AG08395 (cell line): Measurements from ENCODE around the gene KCNH2.
"Not testable (repeated sequence)": the region's sequence is repeated elsewhere in the genome, so short reads cannot be mapped to it uniquely, and the experiment has no call there.

Source experiments
- DNase-seq: peaks from one replicate; pipeline ENCODE4 v3.0.0; 2012; ENCODE audit warnings: mixed read lengths, low spot score

KCNH2 gene

DNA sequence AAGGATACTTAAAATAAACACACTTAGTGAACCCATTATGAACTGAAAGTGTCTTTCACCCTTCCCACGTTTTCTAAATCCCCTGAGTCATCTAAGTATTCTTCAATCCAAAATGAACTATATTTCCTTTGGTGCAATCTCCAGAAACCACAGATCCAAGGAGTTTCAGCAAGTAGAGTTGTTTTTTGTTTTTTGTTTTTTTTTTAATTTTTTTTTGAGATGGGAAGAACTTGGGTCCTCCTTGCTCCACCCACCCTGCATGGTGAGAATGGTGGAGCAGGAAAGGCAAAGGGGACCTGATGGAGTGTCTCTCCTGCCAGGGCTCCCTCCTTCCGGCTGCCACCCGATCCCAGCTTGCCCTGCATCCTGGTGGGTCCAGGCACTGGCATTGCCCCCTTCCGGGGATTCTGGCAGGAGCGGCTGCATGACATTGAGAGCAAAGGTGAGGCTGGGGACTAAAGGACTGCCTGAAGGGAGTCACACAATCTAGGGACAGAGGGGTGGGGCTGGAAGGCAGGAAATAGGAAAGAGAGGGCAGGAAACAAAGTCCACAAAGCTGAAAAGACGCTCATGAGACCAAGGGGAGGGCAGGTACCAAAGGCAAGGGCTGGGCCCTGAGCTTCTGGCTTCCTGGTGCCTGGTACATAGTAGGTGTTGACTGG, 34.0 kb upstream of the KCNH2 start:
- no peak for DNase-seq

- not testable (repeated sequence) for DNase-seq
Observed at GRCh38 chr7:151011616-151012015, 33.5 kb upstream of the KCNH2 start.

- no peak for DNase-seq
Observed at GRCh38 chr7:151011097-151011409, 32.9 kb upstream of the KCNH2 start.

DNA sequence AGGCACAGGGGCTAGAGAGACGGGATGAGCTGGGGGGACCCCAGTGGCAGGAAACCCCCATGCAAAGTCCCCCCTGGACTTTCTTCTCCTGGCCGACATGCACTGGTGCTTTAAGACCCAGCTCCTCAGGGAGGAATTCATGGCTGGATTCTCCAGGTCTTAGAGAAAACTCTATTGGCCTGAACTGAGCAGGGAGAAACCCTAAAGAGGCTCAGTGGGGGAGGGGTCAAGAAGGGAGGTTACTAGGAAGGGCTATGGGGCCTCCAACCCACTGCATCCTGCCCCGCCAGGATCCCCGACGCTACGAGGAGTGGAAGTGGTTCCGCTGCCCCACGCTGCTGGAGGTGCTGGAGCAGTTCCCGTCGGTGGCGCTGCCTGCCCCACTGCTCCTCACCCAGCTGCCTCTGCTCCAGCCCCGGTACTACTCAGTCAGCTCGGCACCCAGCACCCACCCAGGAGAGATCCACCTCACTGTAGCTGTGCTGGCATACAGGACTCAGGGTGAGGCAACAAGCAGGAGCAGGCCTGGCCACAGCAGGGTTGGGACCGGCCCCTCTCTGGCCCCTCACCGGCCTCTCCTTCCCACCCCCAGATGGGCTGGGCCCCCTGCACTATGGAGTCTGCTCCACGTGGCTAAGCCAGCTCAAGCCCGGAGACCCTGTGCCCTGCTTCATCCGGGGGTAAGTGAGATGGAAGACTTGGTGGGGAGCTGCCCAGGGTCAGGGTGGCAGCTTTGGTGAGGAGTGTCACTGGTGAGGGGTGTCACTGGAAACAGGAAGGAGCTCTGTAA, 32.4 kb upstream of the KCNH2 start:
- no peak for DNase-seq

- no peak for DNase-seq
Observed at GRCh38 chr7:151010037-151010306, 31.9 kb upstream of the KCNH2 start.

- no peak for DNase-seq
Observed at GRCh38 chr7:151009327-151010036, 31.4 kb upstream of the KCNH2 start.

GRCh38 chr7:151008511-151009323, 30.6 kb upstream of the KCNH2 start:
- peak; percentile 65 for DNase-seq

- no peak for DNase-seq
Observed at GRCh38 chr7:151008143-151008510, 30.0 kb upstream of the KCNH2 start.

DNA sequence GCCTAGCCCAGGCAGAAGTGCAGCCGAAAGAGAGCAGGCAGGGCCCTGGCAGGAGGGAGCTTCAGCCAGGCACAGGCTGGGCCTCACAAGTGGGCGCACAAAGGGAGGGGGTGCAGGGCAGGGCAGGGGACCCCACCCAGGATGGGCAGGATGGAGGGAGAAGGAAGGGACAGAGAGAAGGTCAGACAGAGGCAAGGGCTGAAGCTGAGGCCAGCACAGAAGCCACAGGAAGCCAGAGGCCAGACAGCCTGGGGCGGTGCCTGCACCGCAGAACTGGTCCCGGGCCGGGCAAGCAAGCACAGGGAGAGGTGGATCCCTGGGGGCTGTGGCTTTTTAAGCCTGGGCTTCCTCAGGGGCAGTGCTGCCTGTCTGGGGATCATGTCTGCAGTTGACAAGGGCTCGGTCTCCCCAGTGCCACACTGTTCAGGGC, 29.4 kb upstream of the KCNH2 start:
- DNase-seq, result no peak

DNA sequence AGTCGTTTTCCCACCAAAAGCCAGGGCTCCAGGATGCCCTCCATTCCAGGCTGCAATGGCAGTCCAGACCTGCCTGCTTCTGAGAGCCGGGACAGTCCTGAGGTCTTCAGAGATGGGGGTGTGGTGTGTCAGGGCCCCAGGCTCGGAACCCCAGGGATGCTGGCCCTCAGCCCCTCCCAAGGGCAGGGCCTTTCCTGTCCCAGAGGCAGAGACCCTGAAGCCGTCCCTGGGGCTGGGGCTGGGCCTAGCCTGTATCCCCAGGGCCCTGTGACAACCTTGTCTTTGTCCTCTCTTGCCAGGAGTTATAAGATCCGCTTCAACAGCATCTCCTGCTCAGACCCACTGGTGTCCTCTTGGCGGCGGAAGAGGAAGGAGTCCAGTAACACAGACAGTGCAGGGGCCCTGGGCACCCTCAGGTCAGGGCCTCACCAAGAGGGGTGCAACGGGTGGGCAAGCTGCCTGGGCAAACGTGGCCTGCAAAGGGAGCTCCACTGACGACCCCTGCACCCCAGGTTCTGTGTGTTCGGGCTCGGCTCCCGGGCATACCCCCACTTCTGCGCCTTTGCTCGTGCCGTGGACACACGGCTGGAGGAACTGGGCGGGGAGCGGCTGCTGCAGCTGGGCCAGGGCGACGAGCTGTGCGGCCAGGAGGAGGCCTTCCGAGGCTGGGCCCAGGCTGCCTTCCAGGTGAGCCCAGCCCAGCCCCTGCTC, 28.6 kb upstream of the KCNH2 start:
- no peak for DNase-seq

- no peak for DNase-seq
Observed at GRCh38 chr7:151005566-151005965, 27.4 kb upstream of the KCNH2 start.

DNA sequence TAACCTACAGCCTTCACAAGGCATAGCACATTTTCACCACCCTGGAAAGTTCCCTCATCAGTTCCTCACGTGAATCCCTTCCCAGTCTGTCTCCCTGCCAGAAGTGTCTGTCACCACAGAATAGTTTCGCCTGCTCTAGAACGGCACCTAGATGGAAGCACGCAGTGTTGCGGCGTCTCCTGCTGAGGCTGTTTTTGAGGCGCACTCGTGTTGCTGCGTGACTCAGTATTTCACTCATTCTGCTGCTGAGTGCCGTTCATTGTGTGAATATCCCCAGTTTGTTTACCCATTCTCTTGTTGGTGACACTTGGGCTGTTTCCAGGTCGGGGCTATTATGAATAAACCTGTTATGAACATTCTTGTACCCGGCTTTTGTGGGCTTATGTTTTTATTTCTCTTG, 25.5 kb upstream of the KCNH2 start:
- no peak for DNase-seq

- no peak for DNase-seq
Observed at GRCh38 chr7:151001546-151001945, 23.4 kb upstream of the KCNH2 start.

DNA sequence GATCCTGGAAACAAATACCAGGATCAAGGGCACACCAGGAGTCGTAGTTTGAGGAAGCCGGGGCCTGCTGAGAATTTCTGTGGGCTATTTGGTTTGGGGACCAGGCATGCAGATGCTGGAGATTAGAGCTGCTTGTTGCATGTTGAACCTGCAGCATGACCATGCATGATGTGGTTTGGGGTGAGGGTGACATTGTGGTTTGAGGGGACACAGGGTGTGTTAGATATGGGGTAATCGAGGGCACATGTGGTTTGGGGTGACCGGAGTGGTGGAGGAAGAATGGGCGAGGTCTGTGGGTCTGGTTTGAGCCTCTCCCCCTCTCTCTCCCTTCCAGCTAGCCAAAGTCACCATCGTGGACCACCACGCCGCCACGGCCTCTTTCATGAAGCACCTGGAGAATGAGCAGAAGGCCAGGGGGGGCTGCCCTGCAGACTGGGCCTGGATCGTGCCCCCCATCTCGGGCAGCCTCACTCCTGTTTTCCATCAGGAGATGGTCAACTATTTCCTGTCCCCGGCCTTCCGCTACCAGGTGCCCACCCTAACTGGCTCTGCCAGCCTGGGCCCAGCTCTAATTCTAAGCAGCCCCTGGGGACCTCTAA, 22.9 kb upstream of the KCNH2 start:
- no peak for DNase-seq

DNA sequence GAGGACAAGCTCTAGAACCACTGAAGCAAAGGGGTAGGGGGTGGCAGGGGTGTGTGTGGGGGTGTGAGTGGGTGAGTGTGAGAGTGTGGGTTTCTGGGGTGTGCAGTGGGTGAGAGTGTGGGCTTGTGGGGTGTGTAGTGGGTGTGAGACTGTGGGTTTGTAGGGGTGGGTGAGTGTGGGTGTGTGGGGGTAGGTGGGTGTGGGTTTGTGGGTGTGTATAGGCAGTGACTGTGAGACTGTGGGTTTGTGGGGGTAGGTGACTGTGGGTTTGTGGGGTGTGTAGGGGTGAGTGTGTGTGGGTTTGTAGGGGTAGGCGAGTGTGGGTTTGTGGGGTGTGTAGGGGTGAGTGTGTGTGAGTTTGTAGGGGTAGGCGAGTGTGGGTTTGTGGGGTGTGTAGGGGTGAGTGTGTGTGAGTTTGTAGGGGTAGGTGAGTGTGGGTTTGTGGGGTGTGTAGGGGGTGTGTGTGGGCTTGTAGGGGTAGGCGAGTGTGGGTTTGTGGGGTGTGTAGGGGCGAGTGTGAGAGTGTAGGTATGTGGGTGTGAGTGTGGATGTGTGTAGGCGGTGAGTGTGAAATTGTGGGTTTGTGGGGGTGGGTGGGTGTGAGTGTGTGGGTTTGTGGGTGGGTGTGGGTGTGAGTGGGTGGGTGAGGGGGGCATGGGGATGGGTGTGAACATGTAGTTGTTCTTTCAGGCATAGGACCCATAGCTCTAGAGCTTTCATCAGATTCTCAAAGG, 21.5 kb upstream of the KCNH2 start:
- no peak for DNase-seq

DNA sequence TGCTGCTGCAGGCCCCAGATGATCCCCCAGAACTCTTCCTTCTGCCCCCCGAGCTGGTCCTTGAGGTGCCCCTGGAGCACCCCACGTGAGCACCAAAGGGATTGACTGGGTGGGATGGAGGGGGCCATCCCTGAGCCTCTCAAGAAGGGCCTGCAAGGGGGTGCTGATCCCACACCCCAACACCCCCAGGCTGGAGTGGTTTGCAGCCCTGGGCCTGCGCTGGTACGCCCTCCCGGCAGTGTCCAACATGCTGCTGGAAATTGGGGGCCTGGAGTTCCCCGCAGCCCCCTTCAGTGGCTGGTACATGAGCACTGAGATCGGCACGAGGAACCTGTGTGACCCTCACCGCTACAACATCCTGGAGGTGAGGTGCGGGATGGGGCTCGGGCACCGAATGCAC, 20.9 kb upstream of the KCNH2 start:
- no peak for DNase-seq

DNA sequence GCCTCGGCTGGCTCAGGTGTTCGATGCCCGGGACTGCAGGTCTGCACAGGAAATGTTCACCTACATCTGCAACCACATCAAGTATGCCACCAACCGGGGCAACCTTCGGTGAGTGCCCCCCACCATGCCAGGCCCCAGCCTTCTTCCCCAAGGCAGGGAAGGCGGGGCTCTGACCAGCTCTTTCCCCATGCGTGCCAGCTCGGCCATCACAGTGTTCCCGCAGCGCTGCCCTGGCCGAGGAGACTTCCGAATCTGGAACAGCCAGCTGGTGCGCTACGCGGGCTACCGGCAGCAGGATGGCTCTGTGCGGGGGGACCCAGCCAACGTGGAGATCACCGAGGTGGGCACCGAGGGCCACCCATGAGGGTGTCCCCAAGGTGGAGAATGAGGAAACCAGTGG, 20.2 kb upstream of the KCNH2 start:
- DNase-seq, result no peak

- DNase-seq, result no peak
Observed at GRCh38 chr7:150997817-150998216, 19.7 kb upstream of the KCNH2 start.

GRCh38 chr7:150997075-150997511, 19.0 kb upstream of the KCNH2 start:
- DNase-seq, result no peak

DNA sequence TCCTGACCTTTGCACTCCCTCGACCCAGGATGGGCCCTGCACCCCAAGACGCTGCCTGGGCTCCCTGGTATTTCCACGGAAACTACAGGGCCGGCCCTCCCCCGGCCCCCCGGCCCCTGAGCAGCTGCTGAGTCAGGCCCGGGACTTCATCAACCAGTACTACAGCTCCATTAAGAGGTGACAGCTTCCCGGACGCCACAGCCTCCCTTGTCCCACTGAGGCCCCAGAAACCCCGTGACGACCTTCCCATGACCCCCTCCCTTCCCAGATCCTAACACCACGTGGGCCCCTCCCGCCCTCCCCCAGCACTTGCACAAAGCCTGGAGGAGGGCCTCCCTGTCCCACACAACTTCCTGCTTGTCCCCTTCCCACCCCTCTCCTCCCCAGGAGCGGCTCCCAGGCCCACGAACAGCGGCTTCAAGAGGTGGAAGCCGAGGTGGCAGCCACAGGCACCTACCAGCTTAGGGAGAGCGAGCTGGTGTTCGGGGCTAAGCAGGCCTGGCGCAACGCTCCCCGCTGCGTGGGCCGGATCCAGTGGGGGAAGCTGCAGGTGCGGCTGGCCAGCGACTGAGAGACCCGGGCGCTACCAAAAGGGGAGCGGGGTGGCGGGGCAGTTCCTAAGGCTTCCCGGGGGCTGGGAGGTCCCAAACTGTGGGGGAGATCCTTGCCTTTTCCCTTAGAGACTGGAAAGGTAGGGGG, 18.4 kb upstream of the KCNH2 start:
- DNase-seq, result no peak
